ENCODE results near the gene KIF15.

GRCh38 chr3:44867421-44868111, 106.0 kb downstream of the KIF15 start:
- TF ChIP-seq POLR2AphosphoS5 (IDR thresholded peaks at IDR 0.05) (no peak), EP300 (IDR thresholded peaks at IDR 0.05) (no peak)
- TF ChIP-seq, protein P1, sequence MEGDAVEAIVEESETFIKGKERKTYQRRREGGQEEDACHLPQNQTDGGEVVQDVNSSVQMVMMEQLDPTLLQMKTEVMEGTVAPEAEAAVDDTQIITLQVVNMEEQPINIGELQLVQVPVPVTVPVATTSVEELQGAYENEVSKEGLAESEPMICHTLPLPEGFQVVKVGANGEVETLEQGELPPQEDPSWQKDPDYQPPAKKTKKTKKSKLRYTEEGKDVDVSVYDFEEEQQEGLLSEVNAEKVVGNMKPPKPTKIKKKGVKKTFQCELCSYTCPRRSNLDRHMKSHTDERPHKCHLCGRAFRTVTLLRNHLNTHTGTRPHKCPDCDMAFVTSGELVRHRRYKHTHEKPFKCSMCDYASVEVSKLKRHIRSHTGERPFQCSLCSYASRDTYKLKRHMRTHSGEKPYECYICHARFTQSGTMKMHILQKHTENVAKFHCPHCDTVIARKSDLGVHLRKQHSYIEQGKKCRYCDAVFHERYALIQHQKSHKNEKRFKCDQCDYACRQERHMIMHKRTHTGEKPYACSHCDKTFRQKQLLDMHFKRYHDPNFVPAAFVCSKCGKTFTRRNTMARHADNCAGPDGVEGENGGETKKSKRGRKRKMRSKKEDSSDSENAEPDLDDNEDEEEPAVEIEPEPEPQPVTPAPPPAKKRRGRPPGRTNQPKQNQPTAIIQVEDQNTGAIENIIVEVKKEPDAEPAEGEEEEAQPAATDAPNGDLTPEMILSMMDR (IDR thresholded peaks at IDR 0.05): no peak

All from suprapubic skin (tissue), 4 donors.